ENCODE data around the gene PDE6H. TPM values are rescaled to one million over a fixed set of nuclear protein-coding genes. Genes with fewer than 3 reads are reported as not detected.

The PDE6H gene
- total and polyA plus RNA-seq, 12 donors = 0.48 to 5.9 (median 1.5) TPM; not detected in 8

DNA sequence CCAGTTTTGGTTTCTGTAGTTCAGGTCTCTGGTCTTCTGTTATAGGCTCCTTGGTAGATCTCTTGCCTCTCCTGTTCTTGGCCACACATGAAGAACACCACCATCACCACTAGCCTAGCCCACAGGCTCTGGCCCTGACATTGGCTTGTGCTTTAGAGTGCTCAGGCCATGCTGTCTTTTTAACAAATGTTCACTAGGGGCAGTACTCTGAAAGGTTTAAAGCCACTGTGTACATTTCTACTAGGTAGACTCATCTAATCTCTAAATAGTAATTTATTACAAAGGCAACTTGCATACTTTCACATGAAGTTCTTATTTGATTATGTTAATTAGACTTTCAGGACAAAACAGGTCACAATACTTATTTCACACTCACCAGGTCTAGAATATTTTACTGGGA, 38.3 kb downstream of the PDE6H start:
- H3K27me3 ChIP-seq = no peaks in the 10 kb centered on the region
- no peak overlapping the region for H3K4me3 ChIP-seq
- no peaks in the 10 kb centered on the region for H3K4me1 ChIP-seq (replicated peaks in 1 of 2)
- TF ChIP-seq CTCF (IDR thresholded peaks at IDR 0.05) (no peak), POLR2A (IDR thresholded peaks at IDR 0.05) (no peak)
- H3K9me3 ChIP-seq (replicated peaks in 1 of 3) = no peaks in the 10 kb centered on the region
- intact Hi-C loops (cut with DNase I) = no loop called here
- no peak overlapping the region for H3K27ac ChIP-seq
- no peak for DNase-seq
- no peaks in the 10 kb centered on the region for H3K36me3 ChIP-seq (replicated peaks in 1 of 2)

DNA sequence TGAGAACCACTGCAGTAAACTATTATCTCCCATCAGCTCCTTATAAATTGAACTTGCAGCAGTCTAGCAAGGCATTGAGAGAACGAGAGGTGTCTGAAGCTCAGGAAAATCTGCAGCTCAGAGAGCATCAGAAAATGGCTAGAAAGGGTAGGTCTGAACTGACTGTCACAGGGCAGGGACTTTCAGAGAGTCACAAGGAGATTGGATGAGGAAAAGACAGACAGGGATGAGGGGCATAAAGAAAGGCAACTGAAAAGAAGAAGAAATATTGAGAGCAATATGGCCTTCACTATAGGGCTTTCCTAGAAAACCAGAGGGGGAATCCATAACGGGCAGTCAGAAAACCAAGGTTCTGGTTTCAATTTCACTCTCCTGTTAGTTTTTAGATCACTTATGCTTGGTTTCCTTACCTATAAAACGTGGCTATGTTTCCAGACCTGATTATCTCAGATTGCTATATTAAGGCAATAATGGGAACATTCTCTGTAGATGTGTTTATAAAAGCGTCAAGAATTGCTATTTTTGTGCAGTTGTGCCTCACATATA, 40.9 kb downstream of the PDE6H start:
- Histone ChIP-seq H3K27ac (no peak overlapping the region), H3K4me3 (no peak overlapping the region), H3K4me1 (replicated peaks in 1 of 2) (no peaks in the 10 kb centered on the region), H3K36me3 (replicated peaks in 1 of 2) (no peaks in the 10 kb centered on the region), H3K9me3 (replicated peaks in 1 of 3) (no peaks in the 10 kb centered on the region), H3K27me3 (no peaks in the 10 kb centered on the region)
- 69 to 82% (median 72%) methylated on average over 4 of the region's 4 CpGs for WGBS, 4 donors
- TF ChIP-seq CTCF (IDR thresholded peaks at IDR 0.05) = no peak
- no peak for TF ChIP-seq POLR2A (IDR thresholded peaks at IDR 0.05)
- intact Hi-C loops (cut with DNase I) = no loop called here
- no peak for DNase-seq

DNA sequence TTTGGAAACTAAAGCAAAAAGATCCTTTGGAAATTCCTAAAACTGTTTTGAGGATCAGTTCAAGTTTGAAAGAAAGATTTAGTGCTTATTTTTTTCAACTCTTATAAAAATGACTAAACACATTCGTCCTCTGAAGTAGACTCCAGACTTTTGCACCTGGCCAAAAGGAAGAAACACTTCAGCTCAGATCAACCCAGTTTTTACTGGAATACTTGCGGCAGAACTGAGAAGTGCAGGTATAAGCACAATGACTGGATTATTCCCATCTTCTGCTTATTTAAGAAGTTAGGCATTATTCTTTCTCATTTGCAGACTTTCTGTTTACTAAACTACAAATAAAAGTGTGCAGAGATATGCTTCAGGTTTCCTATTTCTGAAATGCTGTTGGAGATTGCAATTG, 41.9 kb downstream of the PDE6H start:
- TF ChIP-seq POLR2A (IDR thresholded peaks at IDR 0.05) = no peak
- TF ChIP-seq CTCF (IDR thresholded peaks at IDR 0.05) = no peak
- Histone ChIP-seq H3K27ac (no peak overlapping the region), H3K4me1 (replicated peaks in 1 of 2) (no peaks in the 10 kb centered on the region), H3K27me3 (no peaks in the 10 kb centered on the region), H3K9me3 (replicated peaks in 1 of 3) (no peaks in the 10 kb centered on the region), H3K4me3 (no peak overlapping the region), H3K36me3 (replicated peaks in 1 of 2) (no peaks in the 10 kb centered on the region)
- DNase-seq = no peak
- 62 to 80% (median 76%) methylated on average over 2 of the region's 2 CpGs for WGBS, 4 donors
- intact Hi-C loops (cut with DNase I) = no loop called here

DNA sequence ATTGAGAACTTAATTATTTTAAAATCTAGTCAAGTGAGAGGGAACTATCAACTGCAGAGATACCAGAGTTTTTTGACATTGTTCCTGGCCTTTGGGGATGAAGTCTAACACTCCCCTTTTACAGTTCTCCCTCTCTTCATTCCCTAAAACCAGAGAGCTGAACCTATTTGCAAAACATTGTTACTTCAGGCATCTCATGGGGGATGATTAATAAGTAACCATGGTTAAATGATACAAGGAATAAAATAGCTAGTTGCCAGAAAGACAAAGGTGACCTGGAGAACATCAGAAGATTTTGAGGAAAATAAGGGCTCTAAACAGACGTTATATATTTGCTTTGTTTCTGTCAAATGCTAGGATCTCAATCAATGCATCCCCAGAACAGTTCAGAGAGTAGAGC, 42.3 kb downstream of the PDE6H start:
- H3K27ac ChIP-seq = no peak overlapping the region
- no peaks in the 10 kb centered on the region for H3K36me3 ChIP-seq (replicated peaks in 1 of 2)
- H3K9me3 ChIP-seq (replicated peaks in 1 of 3) = no peaks in the 10 kb centered on the region
- H3K4me3 ChIP-seq = no peak overlapping the region
- TF ChIP-seq CTCF (IDR thresholded peaks at IDR 0.05) (no peak), POLR2A (IDR thresholded peaks at IDR 0.05) (no peak)
- 64 to 83% (median 70%) methylated on average over 1 of the region's 1 CpG for WGBS, 4 donors
- intact Hi-C loops (cut with DNase I) = no loop called here
- no peaks in the 10 kb centered on the region for H3K27me3 ChIP-seq
- H3K4me1 ChIP-seq (replicated peaks in 1 of 2) = no peaks in the 10 kb centered on the region
- no peak for DNase-seq

Measured in adrenal gland (tissue), 12 donors.